Hematopoietic multipotent progenitor cell treated with erythropoietin and hydrocortisone succinate and interleukin-3 and kit ligand, for 15 days (in vitro differentiated cells): ENCODE measurements around the gene ASIC1.

Experiments
- DNase-seq: peaks from one replicate; pipeline ENCODE4 v3.0.0-alpha.2; 2015; ENCODE audit warnings: low spot score

ASIC1 gene

DNA sequence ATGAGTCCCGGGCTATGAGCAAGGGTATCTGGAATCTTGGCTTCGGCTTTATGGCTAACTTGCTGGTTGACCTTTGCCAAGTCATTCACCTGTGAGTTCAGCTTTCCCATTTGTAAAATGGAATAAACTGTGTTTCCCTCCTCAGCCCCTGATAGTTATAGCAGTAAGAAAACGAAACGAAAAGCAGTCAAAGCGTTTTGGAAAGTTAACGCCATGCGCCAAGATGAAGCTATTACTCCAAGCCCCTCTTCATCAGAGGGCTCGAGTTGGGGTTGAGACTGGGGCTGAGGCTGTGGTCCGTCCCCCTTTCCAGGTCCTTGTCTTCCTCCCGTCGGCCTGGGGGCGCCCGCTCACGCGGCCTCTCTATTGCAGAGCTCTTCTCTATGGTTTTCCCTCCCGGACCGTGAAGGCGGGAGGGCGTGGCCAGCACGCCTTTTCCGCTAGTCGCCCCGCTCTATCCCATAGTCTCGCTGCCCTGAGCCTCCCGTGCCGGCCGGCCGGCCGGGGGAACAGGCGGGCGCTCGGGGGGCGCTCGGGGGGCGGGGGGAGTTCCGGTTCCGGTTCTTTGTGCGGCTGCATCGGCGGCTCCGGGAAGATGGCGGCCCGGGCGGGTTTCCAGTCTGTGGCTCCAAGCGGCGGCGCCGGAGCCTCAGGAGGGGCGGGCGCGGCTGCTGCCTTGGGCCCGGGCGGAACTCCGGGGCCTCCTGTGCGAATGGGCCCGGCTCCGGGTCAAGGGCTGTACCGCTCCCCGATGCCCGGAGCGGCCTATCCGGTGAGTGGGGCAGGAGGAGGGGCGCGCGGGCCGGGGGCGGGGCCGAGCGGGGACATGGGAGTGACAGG is 27.6 kb downstream of the ASIC1 start, which contains the start of gene SMARCD1:
SMARCD1 (plus strand) TSS at position 568 of the 840 bp plus-strand sequence; CDS start at position 596, 28 bp downstream.
- DNase-seq, result peak; percentile 91

DNA sequence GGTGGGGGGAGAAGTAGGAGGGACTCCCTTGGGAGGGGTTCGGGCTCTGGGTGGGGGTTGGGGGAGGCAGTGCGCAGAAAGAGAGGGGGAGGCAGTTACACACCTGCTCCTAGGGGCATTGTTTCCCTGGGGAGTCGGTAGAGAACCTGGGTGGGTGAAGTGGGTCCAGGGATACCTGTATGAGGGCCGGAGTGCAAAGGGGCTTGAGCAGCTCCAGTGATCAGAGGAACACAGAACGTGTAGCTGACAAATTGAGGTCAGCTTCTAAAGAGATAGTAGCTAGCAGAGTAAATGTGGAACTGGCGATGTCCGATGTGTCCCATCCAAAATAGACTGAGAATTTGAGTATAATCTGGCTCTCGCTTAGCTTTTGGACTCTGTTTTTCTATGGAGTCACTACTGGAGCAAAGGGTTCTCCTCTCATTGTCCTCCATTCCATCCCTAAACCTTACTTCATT is 28.2 kb downstream of the ASIC1 start:
- DNase-seq, result no peak

DNA sequence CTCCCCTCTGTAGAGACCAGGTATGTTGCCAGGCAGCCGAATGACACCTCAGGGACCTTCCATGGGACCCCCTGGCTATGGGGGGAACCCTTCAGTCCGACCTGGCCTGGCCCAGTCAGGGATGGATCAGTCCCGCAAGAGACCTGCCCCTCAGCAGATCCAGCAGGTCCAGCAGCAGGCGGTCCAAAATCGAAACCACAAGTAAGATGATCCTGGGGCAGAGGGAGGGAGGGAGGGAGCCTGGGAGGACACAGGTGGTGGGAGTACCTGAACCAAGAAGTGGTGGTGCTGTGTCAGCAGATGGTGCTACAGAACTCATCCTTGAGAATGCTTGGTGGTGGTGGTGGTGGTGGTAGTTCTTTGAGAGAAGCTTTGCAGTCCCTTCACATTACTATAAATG is 28.8 kb downstream of the ASIC1 start:
- no peak for DNase-seq

DNA sequence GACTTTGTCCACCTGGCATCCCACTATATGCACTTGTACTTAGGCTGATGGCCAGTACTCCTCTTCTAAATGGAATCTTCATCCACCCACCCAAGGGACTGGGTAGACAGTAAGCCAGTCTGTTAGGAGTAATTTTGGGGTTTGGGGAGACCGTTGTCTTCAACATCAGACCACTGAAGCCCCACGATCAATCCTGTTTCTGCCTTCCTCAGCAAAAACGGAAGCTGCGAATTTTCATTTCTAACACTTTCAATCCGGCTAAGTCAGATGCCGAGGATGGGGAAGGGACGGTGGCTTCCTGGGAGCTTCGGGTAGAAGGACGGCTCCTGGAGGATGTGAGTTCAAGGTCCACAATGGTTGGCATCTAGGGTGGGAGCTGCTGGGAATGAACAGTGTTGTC is 29.8 kb downstream of the ASIC1 start:
- no peak for DNase-seq

DNA sequence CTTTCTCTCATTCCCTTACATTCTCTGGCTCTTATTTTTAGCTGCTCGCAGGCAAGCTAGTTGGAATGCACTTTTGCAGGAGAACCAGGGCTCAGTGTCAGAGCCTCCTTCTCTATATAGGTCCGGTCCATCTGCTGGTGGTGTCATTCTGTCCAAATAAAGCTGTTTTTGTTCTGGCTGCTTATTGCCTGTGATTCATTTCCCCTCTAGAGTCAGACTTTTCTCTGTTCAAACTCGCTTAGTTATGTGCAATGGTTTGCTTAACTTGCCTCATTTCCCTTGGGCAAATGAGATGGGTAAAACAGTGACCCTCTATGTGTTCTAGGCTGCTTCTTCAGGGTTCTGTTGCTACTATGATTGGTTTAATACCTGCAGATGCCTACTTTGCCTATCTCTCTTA is 30.6 kb downstream of the ASIC1 start:
- DNase-seq, result no peak

DNA sequence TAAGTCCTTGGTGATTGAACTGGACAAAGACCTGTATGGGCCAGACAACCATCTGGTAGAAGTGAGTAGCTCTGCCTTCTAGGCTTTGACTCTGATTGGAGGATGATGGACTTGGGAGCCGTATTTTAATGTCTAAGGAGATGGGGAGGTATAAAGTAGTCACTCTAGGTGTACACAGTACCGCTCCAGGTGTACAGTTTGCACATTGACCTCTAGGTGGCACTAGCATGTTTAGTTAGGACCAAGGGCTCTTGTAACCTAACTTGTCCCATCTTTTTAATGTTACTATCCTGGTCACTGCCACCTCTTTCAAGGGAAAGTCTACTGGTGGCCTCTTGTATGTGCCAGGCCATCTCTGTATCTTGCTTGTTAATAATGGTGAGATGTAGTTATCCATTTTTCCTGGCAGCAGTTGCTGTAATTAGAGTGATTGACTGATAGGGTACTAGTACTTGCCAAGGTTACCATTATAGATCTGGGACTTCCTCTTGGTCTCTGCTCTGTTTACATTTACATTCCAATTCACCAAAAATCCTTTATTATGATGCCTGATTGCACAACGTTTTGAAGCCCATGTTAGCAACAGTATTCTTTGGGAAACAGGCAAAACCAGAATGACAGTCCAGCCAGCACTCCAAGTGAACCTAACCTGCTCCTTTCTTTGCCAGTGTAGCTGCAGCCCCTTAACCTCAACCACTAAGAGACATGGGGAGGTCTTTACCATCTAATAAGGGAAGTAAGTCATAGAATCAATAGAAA is 31.4 kb downstream of the ASIC1 start:
- DNase-seq, result peak; percentile 80

DNA sequence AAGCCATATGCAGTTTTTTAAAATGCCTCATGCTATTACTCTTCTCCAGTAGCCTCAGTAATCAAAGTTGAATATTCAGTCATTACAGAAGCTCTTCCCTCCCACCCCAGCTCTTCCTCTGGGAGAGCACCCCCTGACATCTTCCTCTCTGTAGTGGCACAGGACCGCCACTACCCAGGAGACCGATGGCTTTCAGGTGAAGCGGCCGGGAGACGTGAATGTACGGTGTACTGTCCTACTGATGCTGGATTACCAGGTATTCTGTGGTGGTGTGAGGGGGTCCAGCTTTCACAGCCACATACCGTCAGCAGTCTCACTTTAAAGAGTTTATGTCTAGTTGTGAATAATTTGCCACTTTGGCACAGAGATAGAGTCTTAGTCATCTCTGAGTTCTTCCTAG is 32.3 kb downstream of the ASIC1 start:
- no peak for DNase-seq

DNA sequence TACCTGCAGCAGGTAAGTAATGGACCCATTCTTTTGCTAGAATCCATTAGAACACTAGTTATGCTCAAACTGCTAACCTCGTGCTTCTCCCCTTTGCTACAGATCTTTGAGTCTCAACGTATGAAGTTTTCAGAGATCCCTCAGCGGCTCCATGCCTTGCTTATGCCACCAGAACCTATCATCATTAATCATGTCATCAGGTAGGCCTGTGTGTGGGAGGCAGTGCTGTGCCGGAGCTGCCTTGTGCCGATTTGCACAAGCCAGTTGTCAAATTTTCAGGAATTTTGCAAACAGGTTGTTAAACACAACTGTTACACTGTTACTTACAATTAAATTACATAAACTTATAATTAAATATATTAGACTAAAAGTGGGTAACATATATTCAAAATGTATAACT is 33.0 kb downstream of the ASIC1 start:
- DNase-seq, result no peak

DNA sequence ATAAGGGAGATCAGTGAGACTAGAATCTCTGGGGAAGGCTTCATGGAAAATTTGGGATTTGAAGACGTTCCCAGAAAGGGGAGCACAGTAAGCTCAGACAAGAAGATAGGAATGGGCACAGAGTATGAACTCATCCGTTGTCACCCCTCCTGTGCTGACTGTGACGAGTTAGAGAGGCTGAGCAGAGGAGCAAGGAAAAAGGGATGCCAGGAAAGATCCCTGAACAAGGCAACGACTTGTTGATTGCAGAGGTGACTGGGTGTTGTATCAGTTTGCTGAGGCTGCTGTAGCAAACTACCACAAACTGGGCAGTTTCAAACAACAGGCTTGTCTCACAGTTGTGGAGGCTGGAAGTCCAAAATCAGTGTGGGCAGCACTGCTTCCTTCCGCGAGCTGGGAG is 40.6 kb downstream of the ASIC1 start:
- no peak for DNase-seq

DNA sequence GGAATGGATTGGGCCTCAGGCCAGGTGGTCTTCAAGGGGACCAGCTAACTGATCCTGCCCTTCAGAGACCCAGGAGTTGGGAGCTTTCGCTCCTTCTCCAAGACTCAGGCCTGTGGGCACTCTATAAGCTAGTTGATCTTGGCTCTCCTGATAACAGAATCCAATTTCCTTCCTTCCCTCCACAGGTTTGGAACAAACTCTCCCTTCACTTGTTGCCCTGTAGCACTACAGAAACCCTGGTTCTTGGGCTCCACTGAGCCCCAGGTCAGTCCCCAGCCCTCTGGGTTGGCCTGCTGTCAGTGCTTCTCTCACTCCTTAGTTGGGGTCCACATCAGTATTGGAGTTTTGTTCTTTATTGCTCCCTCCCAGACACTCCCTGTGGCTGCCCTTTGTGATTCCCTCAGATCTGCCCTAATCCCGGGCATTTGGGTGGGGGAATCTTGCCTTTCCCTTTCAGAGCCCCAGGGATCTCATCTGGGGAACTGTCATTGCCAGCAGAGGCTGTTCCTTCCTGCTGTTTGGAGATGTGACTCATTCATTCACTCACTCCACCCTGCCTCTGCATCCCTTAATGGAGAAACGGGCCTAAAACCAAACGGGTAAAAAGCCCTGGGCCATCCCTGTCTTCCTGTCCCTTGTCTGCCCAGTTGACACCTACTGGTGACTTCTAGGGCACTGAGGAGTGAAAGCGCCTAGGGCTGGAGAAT is 42.1 kb downstream of the ASIC1 start:
- DNase-seq, result no peak

DNA sequence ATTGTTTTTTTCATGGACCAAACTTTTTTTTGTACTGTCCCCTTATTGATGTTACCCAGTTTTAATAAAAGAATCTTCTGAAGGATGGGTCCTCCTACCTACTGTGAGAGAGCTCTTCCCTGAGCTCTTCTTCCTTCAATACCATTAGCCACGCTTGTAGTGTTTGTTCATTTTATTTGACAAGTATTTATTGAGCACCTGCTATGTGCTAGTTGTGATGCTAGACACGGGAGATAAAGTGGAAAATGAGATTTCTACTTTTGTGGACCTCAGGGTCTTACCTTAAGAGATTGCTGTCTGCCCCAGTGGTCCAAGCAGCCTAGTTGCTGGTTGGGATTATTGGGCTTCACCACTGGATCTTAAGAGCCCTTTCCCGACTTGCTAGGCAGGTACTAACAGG is 43.2 kb downstream of the ASIC1 start:
- DNase-seq, result no peak

DNA sequence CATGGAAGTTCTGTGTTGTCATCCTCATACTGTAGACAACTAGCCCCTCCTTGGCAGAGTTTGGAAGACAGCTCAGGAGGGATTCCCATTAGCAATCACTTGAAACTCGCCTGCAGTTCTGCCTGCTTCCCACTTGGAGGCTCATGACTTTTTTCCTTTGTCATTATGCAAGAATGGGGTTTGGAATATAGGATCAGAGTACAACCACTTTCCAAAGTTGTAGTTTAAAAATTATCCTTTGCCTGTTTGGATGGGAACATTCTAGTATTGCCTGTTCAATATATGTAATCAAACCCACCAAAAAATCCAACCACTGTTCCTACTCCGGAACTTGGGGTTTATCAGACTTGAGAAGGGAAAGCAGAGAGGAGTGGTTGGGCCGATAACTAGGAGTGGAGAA is 44.3 kb downstream of the ASIC1 start:
- no peak for DNase-seq

DNA sequence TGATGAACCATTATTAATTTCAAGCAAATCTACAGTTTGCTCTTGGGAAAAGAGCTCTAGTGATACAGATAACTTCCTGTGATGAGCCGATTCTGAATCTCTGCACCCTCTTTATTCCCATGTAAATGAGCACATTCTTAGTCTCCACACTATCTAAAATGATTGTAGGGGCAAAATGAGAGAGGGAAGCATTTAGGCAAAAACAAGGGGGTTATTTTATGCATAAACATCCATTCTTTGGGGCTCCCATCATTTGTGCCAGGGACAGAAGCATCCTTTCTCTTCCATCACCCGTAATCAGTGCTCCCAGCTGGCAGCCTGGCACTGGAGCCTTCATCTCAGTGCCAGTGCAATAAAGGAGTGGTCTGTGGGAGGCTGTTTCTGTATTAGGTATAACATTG is 44.7 kb downstream of the ASIC1 start:
- no peak for DNase-seq

DNA sequence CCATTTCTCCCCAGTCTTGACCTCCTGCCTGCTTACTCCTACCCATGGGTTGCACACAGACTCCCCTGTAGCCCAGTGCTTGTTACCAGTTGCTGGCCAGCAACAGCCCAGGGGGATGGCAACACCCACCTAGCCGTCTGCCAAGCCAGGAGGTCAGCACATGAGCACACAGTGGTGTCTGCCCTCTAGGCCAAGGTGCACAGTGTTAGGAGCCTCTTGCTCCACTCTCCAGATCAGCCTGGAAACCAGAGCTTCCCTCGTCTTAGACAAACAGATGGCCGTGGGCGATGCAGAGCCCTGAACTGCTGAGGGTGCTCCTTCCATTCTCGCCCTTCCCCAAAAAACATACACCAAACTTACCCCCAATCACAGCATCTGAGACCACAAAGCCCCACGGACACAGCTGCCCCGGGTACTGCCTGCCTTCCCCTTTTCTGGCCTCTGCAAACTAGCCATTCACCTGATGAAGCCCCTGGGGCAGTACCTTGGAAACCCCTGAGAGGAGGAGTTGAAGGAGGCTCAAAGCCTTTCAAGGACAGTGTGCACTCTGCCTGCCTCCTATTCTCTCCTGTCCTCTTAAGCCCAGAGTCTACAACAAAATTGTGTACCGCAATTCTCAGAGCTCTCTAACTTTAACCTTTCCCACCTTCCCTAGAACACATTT is 45.4 kb downstream of the ASIC1 start:
- DNase-seq, result no peak

DNA sequence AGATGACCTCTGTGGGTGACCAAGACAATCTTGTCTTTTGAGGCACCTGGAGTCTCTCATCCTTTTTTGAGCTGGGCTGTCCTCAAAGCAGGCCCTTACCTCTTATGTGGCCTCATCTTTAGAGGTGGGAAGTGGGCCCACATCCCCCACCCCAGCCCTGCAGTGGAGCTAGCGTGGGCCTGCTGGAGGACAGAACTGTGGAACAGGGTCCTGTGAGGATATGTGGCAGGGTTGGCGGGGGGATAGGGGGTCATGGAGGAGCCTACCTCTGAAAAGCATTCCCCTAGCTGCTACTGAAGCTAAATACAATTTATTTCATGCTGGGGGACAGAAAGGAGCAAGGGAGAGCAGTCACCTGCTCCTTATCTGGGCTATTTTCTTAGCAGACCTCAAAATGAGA is 46.0 kb downstream of the ASIC1 start:
- no peak for DNase-seq

DNA sequence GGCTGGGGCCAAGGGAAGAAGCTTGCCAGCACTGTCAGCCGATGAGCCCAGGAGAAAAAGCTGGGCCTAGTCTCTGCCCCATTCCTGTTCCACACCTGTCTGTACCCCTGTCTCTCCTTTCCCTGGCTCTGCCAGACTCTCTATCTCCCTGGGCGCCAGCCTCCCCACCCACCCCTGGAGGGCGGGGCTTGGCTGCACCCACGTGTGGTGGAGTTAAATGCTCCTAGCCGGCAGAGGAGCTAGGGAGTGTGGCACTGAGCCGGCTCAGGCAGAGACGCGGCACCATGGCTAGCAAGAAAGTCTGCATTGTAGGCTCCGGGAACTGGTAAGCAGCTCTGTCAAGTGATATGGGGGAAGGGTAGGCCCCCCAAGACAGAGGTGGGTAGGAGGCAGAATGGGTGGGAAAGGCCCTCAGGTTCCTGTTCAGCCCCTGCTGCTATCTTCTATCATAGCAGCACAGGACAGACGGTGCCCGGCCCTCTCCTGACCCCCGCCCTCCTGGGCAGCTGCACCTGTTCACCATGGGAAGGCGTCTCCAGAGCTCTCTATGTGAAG is 46.4 kb downstream of the ASIC1 start, which contains the start of gene GPD1:
GPD1 (plus strand) TSS at position 242 of the 555 bp plus-strand sequence; CDS start at position 285, 43 bp downstream.
- peak; percentile 76 for DNase-seq

DNA sequence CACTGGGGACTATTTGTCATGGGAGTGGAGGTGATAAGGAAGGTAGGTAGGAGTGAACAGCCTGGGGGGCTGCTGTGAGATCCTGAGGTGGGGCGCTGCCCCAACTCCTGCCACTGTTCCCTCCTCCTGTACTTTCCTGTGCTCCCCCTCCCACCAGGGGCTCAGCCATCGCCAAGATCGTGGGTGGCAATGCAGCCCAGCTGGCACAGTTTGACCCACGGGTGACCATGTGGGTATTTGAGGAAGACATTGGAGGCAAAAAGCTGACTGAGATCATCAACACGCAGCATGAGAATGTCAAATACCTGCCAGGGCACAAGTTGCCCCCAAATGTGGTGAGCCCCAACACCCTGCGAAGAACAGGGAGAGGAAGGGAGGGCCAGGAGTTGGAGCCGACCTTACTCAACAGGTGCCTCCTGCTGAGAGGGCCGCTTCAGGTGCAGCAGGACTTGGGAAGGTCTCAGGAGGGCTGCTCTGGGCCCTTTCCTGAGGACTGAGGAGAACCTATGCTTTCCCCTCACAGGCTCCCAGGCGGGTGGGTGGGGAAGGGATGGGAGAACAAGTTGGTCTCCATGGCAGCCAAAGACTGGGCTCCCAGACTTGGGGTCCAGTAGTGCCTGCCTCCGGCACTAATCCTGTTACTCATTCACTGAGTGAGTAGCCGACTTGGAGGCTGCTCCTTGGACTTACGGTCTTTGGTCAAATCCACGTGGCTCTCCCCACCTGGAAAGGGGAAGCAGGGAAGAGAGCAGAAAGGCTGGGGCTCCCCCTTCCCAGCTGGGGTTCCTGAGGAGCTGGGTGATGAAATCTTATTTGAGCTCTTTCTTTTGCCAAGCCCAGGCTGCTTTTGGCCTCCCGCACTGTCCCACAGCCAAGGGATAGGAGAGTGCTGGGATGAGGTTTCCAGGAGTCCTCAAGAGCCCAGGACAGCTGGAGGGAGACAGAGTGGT is 47.3 kb downstream of the ASIC1 start:
- DNase-seq, result no peak

DNA sequence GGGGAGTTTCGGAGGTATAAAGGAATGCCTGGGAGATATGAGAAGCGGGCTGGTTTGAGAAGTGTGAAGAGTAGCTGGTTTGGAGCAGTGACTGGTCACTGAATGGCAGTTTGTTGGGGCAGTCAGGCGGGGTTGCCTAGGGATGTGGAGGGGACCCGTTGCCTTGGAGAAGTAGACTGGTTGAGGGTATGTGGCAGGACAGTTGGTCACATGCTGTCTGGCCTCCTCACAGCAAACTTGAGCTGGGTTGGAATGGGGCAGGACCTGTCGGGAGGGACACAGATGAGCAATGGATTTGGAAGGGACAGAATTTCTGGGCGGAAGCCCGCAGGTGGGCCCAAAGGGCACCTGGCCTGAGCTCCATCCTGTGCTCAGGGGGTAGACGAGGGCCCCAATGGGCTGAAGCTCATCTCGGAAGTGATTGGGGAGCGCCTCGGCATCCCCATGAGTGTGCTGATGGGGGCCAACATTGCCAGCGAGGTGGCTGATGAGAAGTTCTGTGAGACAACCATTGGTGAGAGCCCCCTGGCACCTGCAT is 48.6 kb downstream of the ASIC1 start:
- no peak for DNase-seq

DNA sequence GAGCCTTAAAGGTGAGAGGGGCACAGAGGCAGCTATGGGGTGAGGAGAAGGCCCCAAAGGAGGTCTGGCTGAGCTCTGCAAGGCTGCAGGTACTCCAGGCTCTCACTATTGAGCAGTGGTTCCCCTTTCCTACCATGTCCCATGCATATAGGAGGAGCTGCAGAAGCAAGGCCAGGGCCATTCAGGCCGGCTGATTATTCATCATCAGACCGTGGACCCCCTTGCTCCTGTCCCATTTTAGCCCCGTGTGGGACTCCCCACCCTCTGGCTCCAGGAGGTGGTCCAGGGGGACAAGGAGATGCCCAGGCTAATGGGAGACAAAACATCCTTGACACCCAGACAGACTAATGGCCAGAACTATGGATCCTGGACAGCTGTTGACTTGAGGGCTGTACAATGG is 49.5 kb downstream of the ASIC1 start:
- no peak for DNase-seq
